ENCODE results near the gene SDR39U1.

The SDR39U1 gene

GRCh38 chr14:24399999-24400718 lies 42.4 kb downstream of the SDR39U1 start:
- peak overlapping the region; percentile 69 for H3K4me3 ChIP-seq (ENCODE audit: low read depth, low read length)
- TF ChIP-seq, protein P1, sequence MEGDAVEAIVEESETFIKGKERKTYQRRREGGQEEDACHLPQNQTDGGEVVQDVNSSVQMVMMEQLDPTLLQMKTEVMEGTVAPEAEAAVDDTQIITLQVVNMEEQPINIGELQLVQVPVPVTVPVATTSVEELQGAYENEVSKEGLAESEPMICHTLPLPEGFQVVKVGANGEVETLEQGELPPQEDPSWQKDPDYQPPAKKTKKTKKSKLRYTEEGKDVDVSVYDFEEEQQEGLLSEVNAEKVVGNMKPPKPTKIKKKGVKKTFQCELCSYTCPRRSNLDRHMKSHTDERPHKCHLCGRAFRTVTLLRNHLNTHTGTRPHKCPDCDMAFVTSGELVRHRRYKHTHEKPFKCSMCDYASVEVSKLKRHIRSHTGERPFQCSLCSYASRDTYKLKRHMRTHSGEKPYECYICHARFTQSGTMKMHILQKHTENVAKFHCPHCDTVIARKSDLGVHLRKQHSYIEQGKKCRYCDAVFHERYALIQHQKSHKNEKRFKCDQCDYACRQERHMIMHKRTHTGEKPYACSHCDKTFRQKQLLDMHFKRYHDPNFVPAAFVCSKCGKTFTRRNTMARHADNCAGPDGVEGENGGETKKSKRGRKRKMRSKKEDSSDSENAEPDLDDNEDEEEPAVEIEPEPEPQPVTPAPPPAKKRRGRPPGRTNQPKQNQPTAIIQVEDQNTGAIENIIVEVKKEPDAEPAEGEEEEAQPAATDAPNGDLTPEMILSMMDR (IDR thresholded peaks at IDR 0.05; ENCODE audit: insufficient read depth, low read length, missing control alignments): no peak
- no peak for DNase-seq (ENCODE audit: low read depth, low spot score)
- ChIA-PET POLR2A (no interaction called here), CTCF (interaction anchor here (1.1 to 28.4 kb wide), 7 partner anchors 9 to 67 kb away, joined by 3 to 557 read pairs (median 7); partner anchors contain the start of genes CBLN3 and KHNYN)

GRCh38 chr14:24399447-24399822 lies 43.1 kb downstream of the SDR39U1 start:
- CTCF ChIA-PET: interaction anchor here (0.7 to 28.4 kb wide), 11 partner anchors 8 to 67 kb away, joined by 3 to 557 read pairs (median 4); partner anchors contain the start of genes CBLN3 and KHNYN
- no peak for DNase-seq (ENCODE audit: low read depth, low spot score)
- POLR2A ChIA-PET: interaction anchor here (1.0 kb wide), 1 partner anchor 162 kb away, joined by 3 read pairs; no protein-coding TSS in a partner anchor
- peak overlapping the region; percentile 69 for H3K4me3 ChIP-seq (ENCODE audit: low read depth, low read length)
- TF ChIP-seq, protein P1 (IDR thresholded peaks at IDR 0.05; ENCODE audit: insufficient read depth, low read length, missing control alignments): no peak

- ChIA-PET POLR2A (interaction anchor here (1.0 kb wide), 1 partner anchor 161 kb away, joined by 3 read pairs; no protein-coding TSS in a partner anchor), CTCF (interaction anchor here (0.7 to 28.4 kb wide), 12 partner anchors 9 to 90 kb away, joined by 3 to 557 read pairs (median 4); partner anchors contain the start of genes CBLN3 and KHNYN)
- DNase-seq (ENCODE audit: low read depth, low spot score): no peak
- peak within 1 kb of the TSS; percentile 69 for H3K4me3 ChIP-seq (ENCODE audit: low read depth, low read length)
- TF ChIP-seq, protein P1 (IDR thresholded peaks at IDR 0.05; ENCODE audit: insufficient read depth, low read length, missing control alignments): no peak
These were observed 43.7 kb downstream of the SDR39U1 start, which contains the start of gene NYNRIN for GRCh38 chr14:24398653-24399446. NYNRIN (plus strand) TSS chr14:24399003; CDS start chr14:24399247, 244 bp downstream.

- ChIA-PET POLR2A (interaction anchor here (1.0 kb wide), 1 partner anchor 160 kb away, joined by 3 read pairs; no protein-coding TSS in a partner anchor), CTCF (interaction anchor here (0.7 to 28.4 kb wide), 9 partner anchors 8 to 89 kb away, joined by 3 to 557 read pairs (median 4); partner anchors contain the start of genes CBLN3 and KHNYN)
- peak overlapping the region; percentile 69 for H3K4me3 ChIP-seq (ENCODE audit: low read depth, low read length)
- TF ChIP-seq, protein P1 (IDR thresholded peaks at IDR 0.05; ENCODE audit: insufficient read depth, low read length, missing control alignments): no peak
- no peak for DNase-seq (ENCODE audit: low read depth, low spot score)
These were observed 44.3 kb downstream of the SDR39U1 start for GRCh38 chr14:24398293-24398652.

DNA sequence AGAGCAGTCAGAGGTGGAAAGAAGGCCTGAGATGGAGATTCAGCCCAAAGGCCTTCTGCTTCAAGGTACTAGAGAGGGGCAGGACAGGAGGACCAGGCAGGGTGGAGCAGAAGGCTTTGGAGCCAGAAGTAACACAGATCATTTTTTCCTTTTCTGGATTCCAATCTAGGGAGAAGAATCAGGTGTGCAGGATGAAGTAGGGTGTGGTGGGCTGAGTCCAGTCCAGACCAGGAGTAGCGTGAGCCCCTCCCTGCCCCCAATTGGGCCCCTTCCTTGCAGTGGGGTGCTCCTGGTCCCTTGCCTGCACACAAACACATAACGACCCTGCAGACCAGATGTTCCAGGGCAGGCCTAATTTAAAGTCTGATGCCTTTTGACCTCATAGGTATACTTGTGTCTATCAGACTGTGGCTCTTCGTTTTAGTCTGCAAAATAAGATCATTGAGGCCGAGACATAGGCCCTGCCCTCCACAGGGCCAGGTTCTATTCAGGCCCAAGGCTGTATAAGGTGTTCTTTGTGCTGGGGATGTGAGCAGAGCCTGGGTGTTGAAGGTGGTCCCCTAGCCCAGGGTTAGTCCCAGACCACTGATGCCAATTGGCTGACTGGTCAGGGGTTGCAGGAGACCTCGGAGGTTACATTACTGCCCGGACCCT lies 44.8 kb downstream of the SDR39U1 start:
- CTCF ChIA-PET: interaction anchor here (1.2 to 28.4 kb wide), 7 partner anchors 12 to 89 kb away, joined by 3 to 557 read pairs (median 12); partner anchors contain the start of genes ADCY4, CBLN3 and KHNYN
- peak overlapping the region; percentile 69 for H3K4me3 ChIP-seq (ENCODE audit: low read depth, low read length)
- TF ChIP-seq, protein P1 (IDR thresholded peaks at IDR 0.05; ENCODE audit: insufficient read depth, low read length, missing control alignments): no peak
- POLR2A ChIA-PET: no interaction called here
- DNase-seq (ENCODE audit: low read depth, low spot score): no peak

Measured in AG04449 (cell line).